ENCODE results near the gene TCTN3. TPM values are rescaled to one million over a fixed set of nuclear protein-coding genes. Genes with fewer than 3 reads are reported as not detected.

The TCTN3 gene
- total RNA-seq, 1 donor from 2014 or later, result 54.3 TPM

DNA sequence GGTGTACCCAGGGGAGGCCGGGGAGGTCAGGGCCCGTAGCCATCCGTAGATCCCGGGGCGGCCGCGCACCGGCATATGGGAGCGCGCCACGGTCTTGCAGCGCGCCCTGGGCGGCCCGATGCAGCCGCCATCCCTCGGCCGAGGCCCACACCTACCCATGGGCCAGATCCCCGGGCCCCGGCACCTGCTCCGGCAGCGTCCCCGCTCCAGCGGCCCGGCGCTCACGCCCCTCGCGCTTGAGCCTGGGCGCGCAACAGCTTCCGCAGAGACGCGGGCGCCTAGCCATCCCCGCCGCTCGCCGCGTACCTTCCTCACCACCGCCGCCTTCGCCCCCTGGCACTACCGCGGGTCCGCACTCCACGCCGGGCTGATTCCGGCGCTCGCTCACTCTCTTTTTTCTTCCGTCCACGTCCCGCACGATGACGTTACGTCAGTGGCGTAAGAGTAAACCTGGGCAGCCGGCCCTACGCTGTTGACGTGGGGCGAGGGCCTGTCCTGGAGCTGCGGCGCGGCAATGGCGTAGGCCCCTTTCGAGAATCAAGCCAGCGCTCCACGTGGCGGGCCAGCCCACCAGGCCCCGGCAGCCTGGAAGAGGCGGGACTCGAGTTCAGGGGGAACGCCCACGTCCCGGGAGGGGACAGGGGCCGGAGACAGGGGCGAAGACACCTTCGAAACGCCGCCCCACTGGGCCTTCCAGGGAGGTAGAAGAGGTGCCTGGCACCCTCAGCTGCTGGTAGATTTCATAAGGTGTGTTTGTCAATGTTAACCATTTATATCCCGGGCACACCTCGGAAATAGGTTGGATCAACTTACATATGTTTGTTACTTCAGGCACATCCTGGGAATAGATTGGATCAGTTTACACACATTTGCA is 37.2 kb downstream of the TCTN3 start, which contains the start of gene ALDH18A1:
ALDH18A1 (minus strand) TSS at position 421 of the 874 bp plus-strand sequence. CDS start 3,334 bp downstream, outside the sequence.
- H3K4me1 Mint-ChIP-seq (ENCODE audit: unreplicated experiment), result peaks cover 8% of the 10 kb centered on the region
- DNase-seq (ENCODE audit: low spot score), result peak; percentile 93
- H3K36me3 Mint-ChIP-seq (ENCODE audit: low read depth, unreplicated experiment), result peaks cover 19% of the 10 kb centered on the region
- TF ChIP-seq CTCF (IDR thresholded peaks at IDR 0.05; ENCODE audit: unreplicated experiment), result no peak
- peak within 1 kb of the TSS; percentile 99 for H3K4me3 Mint-ChIP-seq (ENCODE audit: unreplicated experiment)
- no peak within 1 kb of the TSS for H3K27ac Mint-ChIP-seq (ENCODE audit: unreplicated experiment)
- no peaks in the 10 kb centered on the region for H3K9me3 Mint-ChIP-seq (ENCODE audit: unreplicated experiment)
- peaks cover 1% of the 10 kb centered on the region for H3K27me3 Mint-ChIP-seq (ENCODE audit: unreplicated experiment)

- no peak for DNase-seq (ENCODE audit: low spot score)
- H3K9me3 Mint-ChIP-seq (ENCODE audit: unreplicated experiment), result no peaks in the 10 kb centered on the region
- peak overlapping the region; percentile 99 for H3K4me3 Mint-ChIP-seq (ENCODE audit: unreplicated experiment)
- H3K27ac Mint-ChIP-seq (ENCODE audit: unreplicated experiment), result peak overlapping the region; percentile 15
- peaks cover 26% of the 10 kb centered on the region for H3K36me3 Mint-ChIP-seq (ENCODE audit: low read depth, unreplicated experiment)
- peaks cover 8% of the 10 kb centered on the region for H3K4me1 Mint-ChIP-seq (ENCODE audit: unreplicated experiment)
- H3K27me3 Mint-ChIP-seq (ENCODE audit: unreplicated experiment), result peaks cover 1% of the 10 kb centered on the region
- no peak for TF ChIP-seq CTCF (IDR thresholded peaks at IDR 0.05; ENCODE audit: unreplicated experiment)
Observed at GRCh38 chr10:95655571-95656290, 38.0 kb downstream of the TCTN3 start.

- DNase-seq (ENCODE audit: low spot score), result no peak
- no peak for TF ChIP-seq CTCF (IDR thresholded peaks at IDR 0.05; ENCODE audit: unreplicated experiment)
- H3K27me3 Mint-ChIP-seq (ENCODE audit: unreplicated experiment), result peaks cover 1% of the 10 kb centered on the region
- H3K4me1 Mint-ChIP-seq (ENCODE audit: unreplicated experiment), result peaks cover 8% of the 10 kb centered on the region
- no peak overlapping the region for H3K27ac Mint-ChIP-seq (ENCODE audit: unreplicated experiment)
- H3K4me3 Mint-ChIP-seq (ENCODE audit: unreplicated experiment), result no peak overlapping the region
- H3K36me3 Mint-ChIP-seq (ENCODE audit: low read depth, unreplicated experiment), result peaks cover 33% of the 10 kb centered on the region
- no peaks in the 10 kb centered on the region for H3K9me3 Mint-ChIP-seq (ENCODE audit: unreplicated experiment)
Observed at GRCh38 chr10:95653895-95654294, 39.8 kb downstream of the TCTN3 start.

GRCh38 chr10:95651346-95652060 is 42.2 kb downstream of the TCTN3 start:
- no peak overlapping the region for H3K27ac Mint-ChIP-seq (ENCODE audit: unreplicated experiment)
- TF ChIP-seq CTCF (IDR thresholded peaks at IDR 0.05; ENCODE audit: unreplicated experiment), result no peak
- peak overlapping the region; percentile 65 for H3K4me3 Mint-ChIP-seq (ENCODE audit: unreplicated experiment)
- no peaks in the 10 kb centered on the region for H3K9me3 Mint-ChIP-seq (ENCODE audit: unreplicated experiment)
- H3K27me3 Mint-ChIP-seq (ENCODE audit: unreplicated experiment), result peaks cover under 1% of the 10 kb centered on the region
- no peak for DNase-seq (ENCODE audit: low spot score)
- peaks cover 8% of the 10 kb centered on the region for H3K4me1 Mint-ChIP-seq (ENCODE audit: unreplicated experiment)
- peaks cover 39% of the 10 kb centered on the region for H3K36me3 Mint-ChIP-seq (ENCODE audit: low read depth, unreplicated experiment)
